Measurements from ENCODE around the gene REG4.

REG4 gene

GRCh38 chr1:119758584-119758983 lies 52.7 kb downstream of the REG4 start:
- no peak for TF ChIP-seq CTCF (IDR thresholded peaks at IDR 0.05)

GRCh38 chr1:119752592-119752991 lies 58.7 kb downstream of the REG4 start:
- TF ChIP-seq CTCF (IDR thresholded peaks at IDR 0.05): no peak

GRCh38 chr1:119748040-119748439 lies 63.2 kb downstream of the REG4 start:
- TF ChIP-seq CTCF (IDR thresholded peaks at IDR 0.05): no peak

- no peak for TF ChIP-seq CTCF (IDR thresholded peaks at IDR 0.05)
Measured at GRCh38 chr1:119747451-119747850, 63.8 kb downstream of the REG4 start.

- TF ChIP-seq CTCF (IDR thresholded peaks at IDR 0.05): no peak
Measured at GRCh38 chr1:119745034-119745433, 66.2 kb downstream of the REG4 start.

- TF ChIP-seq CTCF (IDR thresholded peaks at IDR 0.05): no peak
Measured at GRCh38 chr1:119744598-119744942, 66.7 kb downstream of the REG4 start.

Measured in LNCAP (cell line).